WTC11 (cell line): ENCODE data around the gene AJM1.

Source experiments
- CBFB ChIP-seq: sonication (generic); formaldehyde crosslinking; IDR thresholded peaks from 2 replicates; pipeline ENCODE4 v1.8.1; 2022; ENCODE audit warnings: mild to moderate bottlenecking, low read depth, missing genetic modification reagents
- IRF2 ChIP-seq: sonication (generic); formaldehyde crosslinking; IDR thresholded peaks from 2 replicates; pipeline ENCODE4 v1.8.0; 2022; ENCODE audit warnings: low read depth, missing genetic modification reagents, borderline replicate concordance
- MAX ChIP-seq: sonication (generic); formaldehyde crosslinking; IDR thresholded peaks from 2 replicates; pipeline ENCODE4 v1.8.0; 2022; ENCODE audit warnings: mild to moderate bottlenecking, missing genetic modification reagents
- SP1 ChIP-seq: sonication (generic); formaldehyde crosslinking; conservative IDR thresholded peaks from 2 replicates; pipeline ENCODE4 v1.8.1; 2022; ENCODE audit warnings: missing genetic modification reagents
- ZNF121 ChIP-seq: sonication (generic); formaldehyde crosslinking; IDR thresholded peaks from 2 replicates; pipeline ENCODE4 v1.8.0; 2023; ENCODE audit warnings: missing genetic modification reagents

GRCh38 chr9:136829412-136829811 lies 12.9 kb upstream of the AJM1 start:
- TF ChIP-seq IRF2 (CRISPR knock-in tag) = no peak
- TF ChIP-seq ZNF121 (CRISPR knock-in tag) = no peak
- TF ChIP-seq CBFB (CRISPR knock-in tag) = no peak
- TF ChIP-seq MAX (CRISPR knock-in tag) = no peak
- no peak for TF ChIP-seq SP1
